ENCODE results near the gene GSK3A.

Gene GSK3A

GRCh38 chr19:42242512-42243409, at the start of gene GSK3A:
TSS of gene GSK3A (minus strand) at chr19:42242602. CDS start at chr19:42242465, 137 bp downstream.
- DNase-seq: peak; percentile 99 to 100

GRCh38 chr19:42291435-42291810, 49.0 kb upstream of the GSK3A start:
- no peak for DNase-seq

DNA sequence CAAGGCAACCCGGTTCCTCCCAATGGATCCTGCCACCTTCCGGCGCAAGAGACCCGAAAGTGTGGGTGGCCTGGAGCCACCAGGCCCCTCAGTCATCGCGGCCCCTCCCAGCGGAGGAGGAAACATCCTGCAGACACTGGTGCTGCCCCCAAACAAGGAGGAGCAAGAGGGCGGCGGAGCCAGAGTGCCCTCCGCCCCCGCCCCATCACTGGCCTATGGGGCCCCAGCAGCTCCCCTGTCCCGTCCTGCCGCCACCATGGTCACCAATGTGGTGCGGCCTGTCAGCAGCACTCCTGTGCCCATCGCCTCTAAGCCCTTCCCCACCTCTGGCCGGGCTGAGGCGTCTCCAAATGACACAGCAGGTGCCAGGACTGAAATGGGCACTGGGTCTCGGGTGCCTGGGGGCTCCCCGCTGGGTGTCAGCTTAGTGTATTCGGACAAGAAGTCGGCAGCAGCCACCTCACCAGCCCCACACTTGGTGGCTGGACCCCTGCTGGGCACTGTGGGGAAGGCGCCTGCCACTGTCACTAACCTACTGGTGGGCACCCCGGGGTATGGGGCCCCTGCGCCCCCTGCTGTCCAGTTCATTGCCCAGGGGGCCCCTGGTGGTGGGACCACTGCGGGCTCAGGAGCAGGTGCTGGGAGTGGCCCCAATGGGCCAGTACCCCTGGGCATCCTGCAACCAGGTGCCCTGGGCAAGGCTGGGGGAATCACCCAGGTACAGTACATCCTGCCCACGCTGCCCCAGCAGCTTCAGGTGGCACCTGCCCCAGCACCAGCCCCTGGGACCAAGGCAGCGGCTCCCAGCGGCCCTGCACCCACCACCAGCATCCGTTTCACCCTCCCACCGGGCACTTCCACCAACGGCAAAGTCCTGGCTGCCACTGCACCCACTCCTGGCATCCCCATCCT, 48.4 kb upstream of the GSK3A start:
- DNase-seq: no peak

DNA sequence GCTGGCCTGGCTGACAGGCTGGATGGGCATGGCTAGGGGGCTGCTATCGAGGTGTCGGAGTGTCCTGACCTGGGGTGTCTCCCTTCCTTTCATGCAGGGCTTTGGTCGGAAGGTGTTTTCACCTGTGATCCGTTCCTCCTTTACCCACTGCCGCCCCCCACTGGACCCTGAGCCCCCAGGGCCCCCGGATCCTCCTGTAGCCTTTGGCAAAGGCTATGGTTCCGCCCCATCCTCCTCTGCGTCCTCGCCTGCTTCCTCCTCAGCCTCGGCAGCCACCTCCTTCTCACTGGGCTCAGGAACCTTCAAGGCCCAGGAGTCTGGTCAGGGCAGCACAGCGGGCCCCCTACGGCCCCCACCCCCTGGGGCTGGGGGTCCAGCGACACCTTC, 47.7 kb upstream of the GSK3A start:
- no peak for DNase-seq

DNA sequence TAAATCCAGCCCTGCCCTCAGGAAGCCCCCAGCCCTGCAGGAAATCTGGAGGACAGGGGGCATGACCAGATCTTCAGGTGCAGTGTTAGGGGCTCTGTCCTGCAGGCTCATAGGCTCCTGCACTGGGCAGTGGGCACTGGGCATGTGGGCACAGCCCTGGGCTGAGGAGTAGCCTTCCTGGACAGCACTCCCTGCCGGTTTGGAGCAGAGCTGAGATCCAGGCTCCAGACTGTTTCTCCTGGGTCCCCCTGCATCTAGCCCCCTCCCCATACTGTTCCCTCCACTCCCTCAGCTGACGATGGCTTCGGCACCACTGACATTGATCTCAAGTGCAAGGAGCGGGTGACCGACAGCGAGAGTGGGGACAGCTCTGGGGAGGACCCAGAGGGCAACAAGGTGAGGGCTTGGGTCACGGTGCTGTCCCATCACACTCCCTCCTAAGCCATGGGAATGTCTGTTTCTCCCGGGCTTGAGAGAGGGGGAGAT, 47.2 kb upstream of the GSK3A start:
- no peak for DNase-seq

DNA sequence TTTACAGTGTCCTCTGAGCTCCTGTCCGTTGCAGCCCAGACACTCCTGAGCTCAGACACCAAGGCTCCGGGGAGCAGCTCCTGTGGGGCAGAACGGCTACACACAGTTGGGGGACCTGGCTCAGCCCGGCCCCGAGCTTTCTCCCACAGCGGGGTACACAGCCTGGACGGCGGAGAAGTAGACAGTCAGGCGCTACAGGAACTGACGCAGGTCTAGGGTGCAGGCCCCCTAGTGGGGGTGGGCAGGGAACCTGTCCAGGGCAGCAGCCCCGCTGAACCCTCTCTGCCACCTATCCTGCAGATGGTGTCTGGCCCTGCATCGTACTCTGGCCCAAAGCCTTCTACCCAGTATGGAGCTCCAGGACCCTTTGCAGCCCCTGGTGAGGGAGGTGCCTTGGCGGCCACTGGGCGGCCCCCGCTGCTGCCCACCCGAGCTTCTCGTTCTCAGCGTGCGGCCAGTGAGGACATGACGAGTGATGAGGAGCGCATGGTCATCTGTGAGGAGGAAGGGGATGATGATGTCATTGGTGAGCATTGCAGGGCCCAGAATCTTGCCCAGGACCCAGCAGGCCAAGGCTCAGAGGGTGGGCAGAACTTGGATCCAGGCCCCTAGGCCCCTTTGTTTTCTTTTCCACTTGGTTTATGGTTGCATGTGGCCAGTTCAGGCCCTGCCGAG, 46.6 kb upstream of the GSK3A start:
- no peak for DNase-seq

- DNase-seq: no peak
Measured at GRCh38 chr19:42288387-42288786, 46.0 kb upstream of the GSK3A start.

DNA sequence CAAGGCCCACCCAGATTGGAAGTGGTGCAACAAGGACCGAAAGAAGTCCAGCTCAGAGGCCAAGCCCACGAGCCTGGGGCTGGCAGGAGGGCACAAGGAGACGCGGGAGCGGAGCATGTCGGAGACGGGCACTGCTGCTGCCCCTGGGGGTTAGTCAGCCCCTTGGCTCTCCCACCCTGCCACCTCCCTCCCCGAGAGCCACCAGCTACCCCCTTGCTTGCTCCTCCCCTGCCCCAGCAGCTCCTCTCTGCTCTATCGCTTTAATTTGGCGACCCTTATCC, 45.4 kb upstream of the GSK3A start:
- no peak for DNase-seq

GRCh38 chr19:42287017-42287826, 44.8 kb upstream of the GSK3A start:
- DNase-seq: no peak

DNA sequence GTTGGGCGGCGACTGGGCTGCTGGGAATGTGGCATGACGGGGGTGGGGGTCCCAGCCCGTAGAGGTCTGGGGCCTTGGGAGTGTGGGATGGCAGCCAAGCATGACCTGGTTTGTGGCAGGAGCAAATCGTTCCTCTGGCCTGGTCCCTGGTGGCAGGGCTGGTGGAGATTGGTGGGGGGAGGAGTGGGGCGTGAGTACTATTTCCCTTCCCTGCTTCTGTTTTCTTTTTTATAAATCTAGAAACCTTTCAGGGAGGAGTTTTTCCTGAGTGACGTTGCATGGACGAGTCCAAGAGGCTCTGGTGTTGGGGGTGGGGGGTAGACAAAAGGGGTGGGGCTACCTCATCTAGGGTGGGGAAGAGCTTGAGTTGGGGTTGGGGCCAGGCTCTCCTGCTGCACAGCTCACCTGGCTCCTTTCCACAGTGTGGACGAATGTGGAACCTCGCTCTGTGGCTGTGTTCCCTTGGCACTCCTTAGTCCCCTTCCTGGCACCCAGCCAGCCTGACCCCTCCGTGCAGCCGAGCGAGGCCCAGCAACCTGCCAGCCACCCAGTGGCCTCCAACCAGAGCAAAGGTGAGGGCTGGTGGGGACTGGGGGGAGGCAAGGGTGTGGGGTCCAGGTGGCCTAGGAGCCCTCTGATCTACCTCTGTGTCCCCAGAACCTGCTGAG, 44.1 kb upstream of the GSK3A start:
- DNase-seq: no peak

DNA sequence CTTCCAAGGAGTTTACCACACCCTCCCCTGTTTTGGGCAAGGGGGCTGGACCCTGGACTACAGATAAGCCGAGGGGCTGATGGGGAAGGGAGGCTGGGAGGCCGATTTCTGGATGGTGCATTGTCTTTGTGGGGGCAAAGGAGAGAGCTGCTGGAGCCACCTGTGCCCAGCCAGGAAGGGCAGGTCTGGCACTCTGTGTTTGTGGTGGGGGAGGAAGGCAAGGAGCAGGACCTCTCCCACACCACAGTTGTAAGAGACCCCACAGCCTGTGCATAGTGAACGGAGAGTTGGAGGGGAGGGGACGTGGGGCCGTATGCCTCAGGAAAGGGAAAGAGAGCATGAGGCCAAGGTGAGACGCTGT, 43.6 kb upstream of the GSK3A start:
- DNase-seq: no peak

- no peak for DNase-seq
Measured at GRCh38 chr19:42285541-42285941, 43.1 kb upstream of the GSK3A start.

DNA sequence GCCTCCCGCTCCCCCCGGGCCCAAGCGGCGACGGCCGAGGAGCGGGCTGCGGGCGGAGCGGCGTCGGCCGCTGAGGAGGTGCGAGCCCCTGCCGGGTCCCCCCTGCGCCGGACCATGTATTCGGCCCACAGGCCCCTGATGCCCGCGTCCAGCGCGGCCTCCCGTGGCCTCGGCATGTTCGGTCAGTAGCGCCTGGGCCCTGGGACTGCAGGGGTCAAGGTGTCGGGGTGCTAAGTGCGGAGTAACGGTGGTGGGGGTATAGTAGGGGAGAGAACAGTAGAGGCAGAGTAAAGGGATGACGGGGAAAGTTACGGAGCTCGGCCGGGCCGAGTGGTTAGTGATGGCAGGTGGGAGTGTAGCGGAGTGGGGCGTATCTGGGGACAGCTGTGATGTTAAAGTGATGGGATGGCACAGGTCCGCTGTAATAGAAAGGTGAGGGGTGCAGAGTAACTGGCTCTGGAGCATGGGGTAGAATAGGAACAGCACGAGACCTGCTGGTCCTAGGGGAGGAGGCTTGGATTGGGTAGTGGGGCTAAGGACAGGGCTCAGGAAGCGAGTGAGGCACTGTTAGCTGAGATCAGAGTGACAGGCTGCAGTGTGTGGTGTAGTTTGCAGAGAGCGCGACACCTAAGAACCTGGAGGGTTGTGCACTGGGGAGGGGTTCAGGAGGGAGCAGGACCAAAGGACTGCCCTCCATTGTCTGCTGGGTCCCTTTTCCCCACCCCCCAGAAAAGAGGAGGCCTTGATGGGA, 42.4 kb upstream of the GSK3A start:
- DNase-seq: no peak

- DNase-seq: peak; percentile 72 to 80
Measured at GRCh38 chr19:42284066-42284501, 41.7 kb upstream of the GSK3A start.

DNA sequence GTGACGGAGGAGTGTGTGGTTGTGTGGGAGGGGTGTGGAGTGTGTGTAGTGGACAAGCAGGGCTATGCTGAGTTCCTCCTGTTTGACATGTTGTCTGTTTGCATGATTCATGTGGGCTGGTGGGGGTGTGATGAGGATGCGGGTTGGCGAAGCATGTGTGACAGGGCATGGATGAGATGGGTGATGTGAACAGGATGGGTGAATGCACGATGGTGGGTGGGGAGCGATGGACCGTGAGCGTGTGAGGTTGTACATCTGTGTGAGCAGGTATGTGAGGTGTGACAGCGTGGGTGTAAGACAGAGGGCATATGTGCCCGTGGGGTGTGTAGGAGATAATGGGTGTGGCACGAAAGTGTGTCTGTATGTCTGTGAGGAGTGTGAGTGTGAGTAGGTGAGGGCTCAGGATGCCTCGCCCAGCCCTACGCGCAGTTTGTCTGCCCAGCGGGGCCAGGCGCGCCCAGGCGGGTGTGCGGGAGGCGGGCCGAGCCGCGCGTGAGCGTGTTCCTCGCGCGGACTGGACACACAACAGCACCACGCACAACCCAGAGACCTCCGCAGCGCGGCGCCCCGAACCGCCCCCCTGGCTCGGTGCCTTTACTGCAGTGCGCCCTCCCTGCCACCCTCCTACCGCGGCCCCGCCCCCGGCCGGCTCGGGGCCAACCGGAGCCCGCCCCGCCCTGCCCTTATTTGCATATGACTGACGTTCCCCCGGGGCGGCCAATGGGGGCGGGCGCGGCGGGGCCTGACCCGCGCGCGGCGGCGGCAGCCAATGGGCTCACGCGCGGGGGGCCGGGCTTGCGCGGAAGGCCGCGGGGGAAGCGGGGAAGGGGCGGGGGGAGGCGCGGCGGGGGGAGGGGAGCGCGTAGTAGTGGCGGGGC, 41.0 kb upstream of the GSK3A start:
- peak; percentile 94 to 96 for DNase-seq

DNA sequence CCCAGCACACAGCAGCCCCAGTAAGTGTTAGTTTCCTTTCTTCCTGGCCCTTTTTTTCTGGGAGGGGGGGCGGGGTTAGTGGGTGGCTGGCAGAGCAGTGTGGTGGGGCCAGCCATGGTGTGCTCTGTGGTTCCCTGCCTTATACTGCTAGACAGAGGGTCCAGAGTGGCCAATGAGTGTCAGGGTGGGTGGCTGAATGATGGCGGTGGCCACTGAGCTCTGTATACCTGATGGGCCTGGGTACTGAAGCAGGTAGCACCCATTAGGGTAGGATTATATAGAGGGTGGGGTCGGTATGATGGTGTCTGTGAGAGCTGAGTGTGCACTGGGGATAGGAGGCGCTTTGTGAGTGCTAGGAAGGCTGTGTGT, 40.4 kb upstream of the GSK3A start:
- peak in 1 of 2 experiments; percentile 23 for DNase-seq

DNA sequence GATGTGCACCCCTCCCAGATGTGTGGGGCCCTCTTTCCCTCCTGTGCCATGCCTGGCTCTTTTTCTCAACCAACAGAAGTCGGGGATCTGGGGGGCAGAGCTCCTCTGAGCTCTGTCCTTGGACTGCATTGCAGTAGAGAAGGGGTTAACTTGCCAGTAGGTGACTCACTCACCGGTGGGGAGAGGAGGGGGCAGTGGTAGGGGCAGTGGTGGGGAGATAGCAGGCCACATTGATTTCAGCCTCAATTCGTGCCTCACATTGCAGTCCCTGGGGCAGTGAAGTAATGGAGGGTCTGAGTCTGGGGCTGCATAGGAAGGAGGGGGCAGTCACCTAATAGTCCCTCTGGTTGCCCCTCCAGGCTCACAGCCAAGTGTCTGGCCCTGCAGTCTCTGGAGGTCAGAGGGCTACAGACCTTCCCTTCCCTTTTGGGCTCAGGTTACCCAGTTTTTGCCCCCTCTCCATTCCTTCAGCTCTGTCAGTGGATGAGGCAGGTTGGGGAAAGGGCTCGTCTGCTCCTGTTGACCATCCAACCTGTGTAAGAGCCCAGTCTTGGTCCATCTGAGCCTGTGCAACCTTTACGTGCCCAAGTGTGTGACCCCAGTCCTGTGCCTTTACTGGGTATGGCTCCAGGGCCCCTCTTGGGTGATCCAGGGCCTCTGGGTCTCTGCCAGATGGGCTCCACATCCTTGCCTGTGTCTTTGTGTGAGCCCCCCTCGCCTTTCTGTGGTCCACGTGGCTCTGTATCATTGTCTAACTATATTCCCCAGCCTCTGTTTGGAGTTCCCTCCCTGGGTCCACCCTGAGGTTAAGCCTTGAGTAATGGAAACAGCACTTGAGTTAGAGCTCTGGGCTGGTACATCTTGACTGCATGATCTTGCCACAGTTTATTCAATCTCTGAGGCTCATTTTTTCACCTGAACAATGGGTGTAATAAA, 39.7 kb upstream of the GSK3A start:
- peak; percentile 70 to 86 for DNase-seq

GRCh38 chr19:42281146-42281826, 38.9 kb upstream of the GSK3A start:
- peak; percentile 84 to 91 for DNase-seq

All from NCI-H2081 (cell line).